ENCODE measurements around the gene NHLRC4. TPM values are rescaled to one million over a fixed set of nuclear protein-coding genes. Genes with fewer than 3 reads are reported as not detected.
A peak's percentile ranks its signal among the peaks of the same experiment; 100 is the strongest.

NHLRC4 gene
- total RNA-seq, 1 donor from 2014 or later = 1.0 TPM

DNA sequence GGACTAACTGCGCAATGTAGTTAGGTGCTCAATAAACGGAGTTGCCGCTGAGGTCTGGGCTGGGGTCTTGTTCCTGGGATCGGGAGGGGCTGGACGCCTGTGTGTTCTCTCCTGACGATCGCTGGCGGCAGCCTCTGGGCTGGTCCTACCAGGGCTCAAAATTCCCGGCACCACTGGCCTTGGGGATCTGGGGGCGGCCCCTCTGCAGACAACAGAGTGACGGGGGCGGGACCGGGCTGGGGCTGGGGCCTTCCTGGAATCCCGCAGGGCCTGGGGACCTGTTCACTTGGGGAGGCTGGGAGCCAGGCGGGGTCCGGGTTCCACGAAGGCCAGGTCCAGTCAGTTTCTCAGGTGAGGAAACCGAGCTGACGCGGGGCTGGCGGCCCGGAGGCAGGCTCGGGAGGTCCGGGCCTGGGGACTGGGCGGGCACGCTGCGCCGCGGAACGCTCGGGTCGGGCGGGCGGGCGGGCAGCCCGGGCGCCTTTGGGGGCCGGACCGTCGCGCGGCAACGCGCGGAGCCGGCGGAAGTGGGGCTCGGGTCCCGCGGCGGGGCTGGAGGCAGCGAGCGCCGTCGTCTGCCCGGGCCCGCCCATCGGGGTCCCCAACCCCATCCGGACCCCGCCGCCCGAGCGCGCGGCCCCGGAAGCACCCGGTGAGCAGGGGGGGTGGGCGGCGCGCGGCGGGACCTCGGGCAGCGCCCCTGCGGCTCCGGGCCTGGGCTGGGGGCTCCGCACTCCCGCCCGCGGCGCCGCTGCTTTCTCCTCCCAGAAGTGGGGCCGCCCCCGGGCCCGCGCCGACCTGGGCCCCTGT is 2.8 kb downstream of the NHLRC4 start, which contains the start of gene PIGQ:
Gene PIGQ (plus strand): TSS at position 524 of the 810 bp plus-strand sequence. CDS start 4,107 bp downstream, outside the sequence.
- POLR2A ChIA-PET = interaction anchor here (0.7 to 1.8 kb wide), 4 partner anchors 19 to 69 kb away, joined by 3 to 6 read pairs (median 4); partner anchors contain the start of genes CAPN15 and METTL26
- Mint-ChIP-seq H3K27ac (peak within 1 kb of the TSS; percentile 84), H3K4me1 (peaks cover 34% of the 10 kb centered on the region), H3K4me3 (peak within 1 kb of the TSS; percentile 89), H3K36me3 (ENCODE audit: low read depth) (peaks cover 2% of the 10 kb centered on the region), H3K9me3 (no peaks in the 10 kb centered on the region), H3K27me3 (no peaks in the 10 kb centered on the region)
- TF ChIP-seq, protein P1, sequence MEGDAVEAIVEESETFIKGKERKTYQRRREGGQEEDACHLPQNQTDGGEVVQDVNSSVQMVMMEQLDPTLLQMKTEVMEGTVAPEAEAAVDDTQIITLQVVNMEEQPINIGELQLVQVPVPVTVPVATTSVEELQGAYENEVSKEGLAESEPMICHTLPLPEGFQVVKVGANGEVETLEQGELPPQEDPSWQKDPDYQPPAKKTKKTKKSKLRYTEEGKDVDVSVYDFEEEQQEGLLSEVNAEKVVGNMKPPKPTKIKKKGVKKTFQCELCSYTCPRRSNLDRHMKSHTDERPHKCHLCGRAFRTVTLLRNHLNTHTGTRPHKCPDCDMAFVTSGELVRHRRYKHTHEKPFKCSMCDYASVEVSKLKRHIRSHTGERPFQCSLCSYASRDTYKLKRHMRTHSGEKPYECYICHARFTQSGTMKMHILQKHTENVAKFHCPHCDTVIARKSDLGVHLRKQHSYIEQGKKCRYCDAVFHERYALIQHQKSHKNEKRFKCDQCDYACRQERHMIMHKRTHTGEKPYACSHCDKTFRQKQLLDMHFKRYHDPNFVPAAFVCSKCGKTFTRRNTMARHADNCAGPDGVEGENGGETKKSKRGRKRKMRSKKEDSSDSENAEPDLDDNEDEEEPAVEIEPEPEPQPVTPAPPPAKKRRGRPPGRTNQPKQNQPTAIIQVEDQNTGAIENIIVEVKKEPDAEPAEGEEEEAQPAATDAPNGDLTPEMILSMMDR (IDR thresholded peaks at IDR 0.05) = no peak
- intact Hi-C loops (cut with micrococcal nuclease) = loop anchor here (1.0 to 5.0 kb wide), 2 partner anchors 42 to 67 kb away; partner anchors contain the start of genes CAPN15 and METTL26
- ATAC-seq (ENCODE audit: low read depth) (peak; percentile 76), DNase-seq (peak; percentile 71)
- CTCF ChIA-PET = no interaction called here

DNA sequence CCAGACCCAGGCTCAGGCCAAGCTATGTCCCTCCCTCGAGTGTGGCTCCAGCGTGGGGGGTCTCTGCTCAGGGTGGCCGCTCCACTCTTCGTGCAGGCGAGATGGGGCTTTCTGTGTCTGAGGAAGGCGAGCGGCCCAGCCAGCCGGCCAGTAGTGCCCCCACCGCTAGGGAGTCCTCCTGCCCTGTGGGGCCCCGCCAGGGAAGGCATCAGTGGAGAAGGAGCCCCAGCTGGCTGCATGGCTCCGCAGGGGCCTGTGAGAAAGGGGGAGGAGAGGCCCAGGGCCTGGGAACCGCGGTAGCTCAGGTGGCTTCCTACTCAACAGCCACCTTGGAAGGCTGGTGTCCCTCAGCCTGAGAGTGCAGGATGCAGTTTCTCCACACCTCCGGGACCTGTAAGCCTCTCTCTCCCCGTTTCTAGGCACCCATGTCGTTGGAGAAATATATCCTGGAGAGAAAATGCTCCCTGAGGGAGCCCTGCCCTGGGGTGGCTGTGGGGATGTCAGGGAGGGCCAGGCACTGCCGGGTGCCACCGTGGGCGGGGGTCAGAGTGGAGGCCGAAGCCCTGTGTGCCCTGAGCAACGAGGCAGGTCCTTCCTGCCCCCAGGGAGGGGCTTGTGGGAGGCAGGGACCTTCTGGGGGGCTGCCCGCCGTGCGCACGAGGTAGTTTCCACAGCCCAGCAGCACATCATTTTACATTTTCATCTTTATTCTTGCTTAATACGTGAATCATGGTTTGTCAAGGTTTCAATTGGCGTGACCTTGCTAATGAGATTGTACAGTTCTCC is 6.3 kb downstream of the NHLRC4 start:
- intact Hi-C loops (cut with micrococcal nuclease) = no loop called here
- no peaks in the 10 kb centered on the region for H3K27me3 Mint-ChIP-seq
- peaks cover 2% of the 10 kb centered on the region for H3K36me3 Mint-ChIP-seq (ENCODE audit: low read depth)
- CTCF ChIA-PET = no interaction called here
- ATAC-seq (ENCODE audit: low read depth) (no peak), DNase-seq (no peak)
- TF ChIP-seq, protein P1 (IDR thresholded peaks at IDR 0.05) = no peak
- no peaks in the 10 kb centered on the region for H3K9me3 Mint-ChIP-seq
- POLR2A ChIA-PET = no interaction called here
- no peak overlapping the region for H3K27ac Mint-ChIP-seq
- H3K4me1 Mint-ChIP-seq = peaks cover 22% of the 10 kb centered on the region
- no peak overlapping the region for H3K4me3 Mint-ChIP-seq

DNA sequence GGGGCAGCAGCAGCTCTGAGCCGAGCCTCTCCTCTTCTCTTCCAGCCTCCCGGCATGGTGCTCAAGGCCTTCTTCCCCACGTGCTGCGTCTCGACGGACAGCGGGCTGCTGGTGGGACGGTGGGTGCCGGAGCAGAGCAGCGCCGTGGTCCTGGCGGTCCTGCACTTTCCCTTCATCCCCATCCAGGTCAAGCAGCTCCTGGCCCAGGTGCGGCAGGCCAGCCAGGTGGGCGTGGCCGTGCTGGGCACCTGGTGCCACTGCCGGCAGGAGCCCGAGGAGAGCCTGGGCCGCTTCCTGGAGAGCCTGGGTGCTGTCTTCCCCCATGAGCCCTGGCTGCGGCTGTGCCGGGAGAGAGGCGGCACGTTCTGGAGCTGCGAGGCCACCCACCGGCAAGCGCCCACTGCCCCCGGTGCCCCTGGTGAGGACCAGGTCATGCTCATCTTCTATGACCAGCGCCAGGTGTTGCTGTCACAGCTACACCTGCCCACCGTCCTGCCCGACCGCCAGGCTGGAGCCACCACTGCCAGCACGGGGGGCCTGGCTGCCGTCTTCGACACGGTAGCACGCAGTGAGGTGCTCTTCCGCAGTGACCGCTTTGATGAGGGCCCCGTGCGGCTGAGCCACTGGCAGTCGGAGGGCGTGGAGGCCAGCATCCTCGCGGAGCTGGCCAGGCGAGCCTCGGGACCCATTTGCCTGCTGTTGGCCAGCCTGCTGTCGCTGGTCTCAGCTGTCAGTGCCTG is 7.4 kb downstream of the NHLRC4 start:
- ATAC-seq (ENCODE audit: low read depth) (no peak), DNase-seq (no peak)
- Mint-ChIP-seq H3K4me3 (no peak overlapping the region), H3K27ac (no peak overlapping the region), H3K4me1 (peaks cover 19% of the 10 kb centered on the region), H3K27me3 (no peaks in the 10 kb centered on the region), H3K9me3 (no peaks in the 10 kb centered on the region), H3K36me3 (ENCODE audit: low read depth) (peaks cover 2% of the 10 kb centered on the region)
- intact Hi-C loops (cut with micrococcal nuclease) = no loop called here
- CTCF ChIA-PET = no interaction called here
- POLR2A ChIA-PET = no interaction called here
- TF ChIP-seq, protein P1 (IDR thresholded peaks at IDR 0.05) = no peak

DNA sequence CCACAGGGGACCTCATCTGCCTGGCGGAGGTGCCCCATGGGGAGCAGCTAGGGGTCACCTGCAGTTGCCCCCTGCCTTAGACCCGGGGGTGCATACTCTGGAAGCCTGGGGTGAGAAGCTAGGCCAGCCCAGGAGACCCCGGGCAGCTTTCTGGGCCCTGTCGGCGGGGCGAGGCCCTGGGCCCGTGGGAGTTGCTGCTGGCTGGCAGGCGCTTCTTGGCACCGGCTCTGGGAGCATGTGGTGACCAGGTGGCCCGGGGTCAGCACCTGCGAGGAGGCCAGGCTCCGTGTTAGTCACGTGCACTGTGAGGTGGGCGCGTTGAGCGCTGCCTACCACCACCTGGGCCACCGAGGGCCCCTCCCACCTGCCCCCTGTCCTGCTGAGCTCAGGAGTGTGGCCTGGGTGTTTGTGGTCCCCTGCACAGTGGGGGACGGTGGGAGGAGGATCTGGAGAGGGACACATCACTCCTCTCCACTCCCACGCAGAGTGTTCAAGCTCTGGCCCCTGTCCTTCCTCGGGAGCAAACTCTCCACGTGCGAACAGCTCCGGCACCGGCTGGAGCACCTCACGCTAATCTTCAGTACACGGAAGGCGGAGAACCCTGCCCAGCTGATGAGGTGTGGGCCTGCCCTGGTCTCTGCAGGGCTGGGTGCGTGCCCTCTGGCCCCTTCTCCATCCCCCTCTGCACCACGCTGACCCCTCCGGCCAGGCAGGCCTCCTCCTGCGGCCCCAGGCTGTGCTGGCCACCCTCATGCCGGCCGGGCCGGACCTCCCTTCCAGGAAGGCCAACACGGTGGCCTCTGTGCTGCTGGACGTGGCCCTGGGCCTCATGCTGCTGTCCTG is 8.8 kb downstream of the NHLRC4 start:
- H3K27me3 Mint-ChIP-seq = no peaks in the 10 kb centered on the region
- ChIA-PET CTCF (no interaction called here), POLR2A (interaction anchor here (0.6 kb wide), 1 partner anchor 170 kb away, joined by 3 read pairs; no protein-coding TSS in a partner anchor)
- peaks cover 13% of the 10 kb centered on the region for H3K4me1 Mint-ChIP-seq
- ATAC-seq (ENCODE audit: low read depth) = no peak
- peaks cover 2% of the 10 kb centered on the region for H3K36me3 Mint-ChIP-seq (ENCODE audit: low read depth)
- no peak for DNase-seq
- no peaks in the 10 kb centered on the region for H3K9me3 Mint-ChIP-seq
- no peak overlapping the region for H3K4me3 Mint-ChIP-seq
- TF ChIP-seq, protein P1 (IDR thresholded peaks at IDR 0.05) = no peak
- H3K27ac Mint-ChIP-seq = no peak overlapping the region
- intact Hi-C loops (cut with micrococcal nuclease) = no loop called here

Data from activated B cell treated with CpG ODN at 0.5 μM for 24 hours (primary cell).